Brain pericyte (primary cell): ENCODE results near the gene DNAJB4.
"Not testable (repeated sequence)": the region's sequence is repeated elsewhere in the genome, so short reads cannot be mapped to it uniquely, and the experiment has no call there.

ENCODE experiments used
- DNase-seq: peaks from one replicate; pipeline ENCODE4 v3.0.0-alpha.2; 2012; ENCODE audit warnings: low read depth, low spot score

DNAJB4 gene

GRCh38 chr1:78061825-78062523 is 57.2 kb downstream of the DNAJB4 start:
- DNase-seq: peak; percentile 88

GRCh38 chr1:78064886-78065285 is 60.1 kb downstream of the DNAJB4 start:
- not testable (repeated sequence) for DNase-seq
